ENCODE results near the gene ACER1. TPM values are rescaled to one million over a fixed set of nuclear protein-coding genes. Genes with fewer than 3 reads are reported as not detected.

ACER1 gene
- total and polyA plus RNA-seq, 2 of the 13 experiments (the other 11 are each of a cell fraction or from before 2014, with no cell fraction given) = not detected

- TF ChIP-seq LRRFIP1 (CRISPR knock-in tag; conservative IDR thresholded peaks at IDR 0.05) (no peak), HNRNPL (IDR thresholded peaks at IDR 0.05; ENCODE audit: low read depth, low read length) (no peak), SIX4 (CRISPR knock-in tag; IDR thresholded peaks at IDR 0.05) (no peak), CCAR2 (optimal IDR thresholded peaks at IDR 0.05; ENCODE audit: low read depth, low read length) (no peak), SATB2 (CRISPR knock-in tag; IDR thresholded peaks at IDR 0.05) (no peak), HDAC1 (CRISPR knock-in tag; IDR thresholded peaks at IDR 0.05) (peak; percentile 51; the same call in 1 of the 2 replicates), ZNF350 (CRISPR knock-in tag; IDR thresholded peaks at IDR 0.05; ENCODE audit: borderline replicate concordance, low read depth) (peak; percentile 41; the same call in 1 of the 2 replicates), KDM4B (CRISPR knock-in tag; IDR thresholded peaks at IDR 0.05) (no peak), FOXP4 (CRISPR knock-in tag; IDR thresholded peaks at IDR 0.05) (no peak), TCF12 (IDR thresholded peaks at IDR 0.05) (no peak), TCF12 (CRISPR knock-in tag; IDR thresholded peaks at IDR 0.05) (no peak), JARID2 (CRISPR knock-in tag; IDR thresholded peaks at IDR 0.05; ENCODE audit: insufficient replicate concordance) (no peak), FIP1L1 (IDR thresholded peaks at IDR 0.05; ENCODE audit: borderline replicate concordance, insufficient read depth, low read depth, low read length) (no peak), PBX3 (CRISPR knock-in tag; IDR thresholded peaks at IDR 0.05; ENCODE audit: borderline replicate concordance) (0 out of 2 replicates have a peak, but pooled peaks have one; percentile 77), ZBTB33 (CRISPR knock-in tag; IDR thresholded peaks at IDR 0.05) (0 out of 2 replicates have a peak, but pooled peaks have one; percentile 37), TFDP2 (CRISPR knock-in tag; IDR thresholded peaks at IDR 0.05) (peak; percentile 87), ZNF569 (CRISPR knock-in tag; IDR thresholded peaks at IDR 0.05; ENCODE audit: borderline replicate concordance) (no peak), SMAD9 (CRISPR knock-in tag; IDR thresholded peaks at IDR 0.05) (no peak), SMARCE1 (IDR thresholded peaks at IDR 0.05; ENCODE audit: borderline replicate concordance) (no peak), ATF7 (IDR thresholded peaks at IDR 0.05) (no peak), ATF7 (CRISPR knock-in tag; IDR thresholded peaks at IDR 0.05) (0 out of 2 replicates have a peak, but pooled peaks have one; percentile 31)
These were observed 53.4 kb downstream of the ACER1 start, which contains the start of gene MLLT1 (continued) for GRCh38 chr19:6279931-6280591.
